Lower leg skin (tissue), 3 donors: ENCODE data around the gene DBR1.

Source experiments
- POLR2A ChIP-seq, 2 donors: fragments of 450-650 bp; IDR thresholded peaks; one replicate each; pipeline ENCODE4 v1.6.1; 2016 to 2017; ENCODE audit warnings: antibody characterized with exemption in 2 of 2, mild to moderate bottlenecking in 1 of 2, moderate library complexity in 1 of 2
- TF ChIP-seq, protein P1 (sequence below), 3 donors: fragments of 450-650 bp; IDR thresholded peaks; one replicate each; pipeline ENCODE4 v1.5.1; 2016; ENCODE audit warnings: antibody characterized with exemption in 3 of 3, mild to moderate bottlenecking in 3 of 3, moderate library complexity in 2 of 3

DNA sequence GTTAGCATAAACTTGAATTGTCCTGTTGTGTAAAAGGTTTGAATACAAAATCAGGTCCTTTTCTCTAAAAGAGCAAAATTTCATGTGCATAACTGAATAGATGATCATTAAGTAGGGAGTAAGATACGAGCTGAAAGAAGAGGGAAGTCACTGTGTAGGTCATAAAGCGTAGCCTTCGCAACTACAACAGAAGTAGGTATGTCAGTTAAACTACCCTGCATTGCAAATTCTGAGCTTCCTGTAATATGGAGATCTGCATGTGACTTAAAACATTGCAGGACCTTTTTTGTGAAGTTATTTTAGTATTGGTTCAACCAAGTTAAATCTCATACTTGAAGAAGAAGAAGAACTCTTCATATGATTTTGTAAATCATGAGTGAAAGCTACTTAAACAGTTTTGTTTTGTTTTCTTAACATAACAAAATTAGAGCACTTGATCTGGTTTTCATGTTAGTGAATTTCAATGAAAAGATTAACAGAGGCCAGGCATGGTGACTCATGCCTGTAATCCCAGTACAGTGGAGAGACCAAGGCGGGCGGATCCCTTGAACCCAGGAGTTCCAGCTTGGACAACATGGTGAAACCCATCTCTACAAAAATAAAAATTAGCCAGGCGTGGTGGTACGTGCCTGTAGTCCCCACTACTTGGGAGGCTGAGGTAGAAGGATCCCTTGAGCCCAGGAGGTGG lies 38.8 kb upstream of the DBR1 start:
- TF ChIP-seq, protein P1, sequence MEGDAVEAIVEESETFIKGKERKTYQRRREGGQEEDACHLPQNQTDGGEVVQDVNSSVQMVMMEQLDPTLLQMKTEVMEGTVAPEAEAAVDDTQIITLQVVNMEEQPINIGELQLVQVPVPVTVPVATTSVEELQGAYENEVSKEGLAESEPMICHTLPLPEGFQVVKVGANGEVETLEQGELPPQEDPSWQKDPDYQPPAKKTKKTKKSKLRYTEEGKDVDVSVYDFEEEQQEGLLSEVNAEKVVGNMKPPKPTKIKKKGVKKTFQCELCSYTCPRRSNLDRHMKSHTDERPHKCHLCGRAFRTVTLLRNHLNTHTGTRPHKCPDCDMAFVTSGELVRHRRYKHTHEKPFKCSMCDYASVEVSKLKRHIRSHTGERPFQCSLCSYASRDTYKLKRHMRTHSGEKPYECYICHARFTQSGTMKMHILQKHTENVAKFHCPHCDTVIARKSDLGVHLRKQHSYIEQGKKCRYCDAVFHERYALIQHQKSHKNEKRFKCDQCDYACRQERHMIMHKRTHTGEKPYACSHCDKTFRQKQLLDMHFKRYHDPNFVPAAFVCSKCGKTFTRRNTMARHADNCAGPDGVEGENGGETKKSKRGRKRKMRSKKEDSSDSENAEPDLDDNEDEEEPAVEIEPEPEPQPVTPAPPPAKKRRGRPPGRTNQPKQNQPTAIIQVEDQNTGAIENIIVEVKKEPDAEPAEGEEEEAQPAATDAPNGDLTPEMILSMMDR (IDR thresholded peaks at IDR 0.05): no peak
- TF ChIP-seq POLR2A (IDR thresholded peaks at IDR 0.05): no peak
